HepG2 (cell line): Measurements from ENCODE around the gene SPTBN4. TPM values are rescaled to one million over a fixed set of nuclear protein-coding genes. Genes with fewer than 3 reads are reported as not detected.
A peak's percentile ranks its signal among the peaks of the same experiment; 100 is the strongest.

Experiments
- GTF2F1 ChIP-seq: fragments of 150-350 bp; IDR thresholded peaks from 2 replicates; pipeline ENCODE4 v1.6.1; 2014; ENCODE audit warnings: low read length
- GTF3A ChIP-seq: sonication (generic); formaldehyde crosslinking; conservative IDR thresholded peaks from 2 replicates; pipeline ENCODE4 v1.4.0; 2020; ENCODE audit warnings: mild to moderate bottlenecking, missing genetic modification reagents
- HNF4A ChIP-seq: sonication (generic); formaldehyde crosslinking; IDR thresholded peaks from 2 replicates; pipeline ENCODE4 v1.4.0; 2020; ENCODE audit warnings: missing genetic modification reagents
- KDM3A ChIP-seq: IDR thresholded peaks from 2 replicates; pipeline ENCODE4 v1.6.1; 2018; ENCODE audit warnings: low read depth, missing compliant biosample characterization
- KLF15 ChIP-seq: sonication (generic); formaldehyde crosslinking; IDR thresholded peaks from 2 replicates; pipeline ENCODE4 v1.8.1; 2023; ENCODE audit warnings: borderline replicate concordance, mild to moderate bottlenecking, inconsistent platforms, missing genetic modification reagents, mixed read lengths
- KLF16 ChIP-seq, 2 experiments: sonication (generic) in 1 of 2; formaldehyde crosslinking in 1 of 2; IDR thresholded peaks; 2 replicates each; pipeline versions ENCODE4 v1.6.1 to v1.8.0; 2016 to 2023; ENCODE audit warnings: missing genetic modification reagents in 2 of 2, missing compliant biosample characterization in 1 of 2
- MBD4 ChIP-seq: IDR thresholded peaks from 2 replicates; pipeline ENCODE4 v1.6.1; 2012; ENCODE audit warnings: low read length, inconsistent platforms, borderline replicate concordance
- NFKB2 ChIP-seq: sonication (generic); formaldehyde crosslinking; IDR thresholded peaks from 2 replicates; pipeline ENCODE4 v1.4.0; 2020; ENCODE audit warnings: missing genetic modification reagents, borderline replicate concordance
- PHF21A ChIP-seq: sonication (generic); formaldehyde crosslinking; IDR thresholded peaks from 2 replicates; pipeline ENCODE4 v1.5.0; 2020; ENCODE audit warnings: mild to moderate bottlenecking, missing genetic modification reagents
- SP140L ChIP-seq: sonication (generic); formaldehyde crosslinking; IDR thresholded peaks from 2 replicates; pipeline ENCODE4 v1.4.0; 2020; ENCODE audit warnings: missing genetic modification reagents, borderline replicate concordance
- STAG1 ChIP-seq: sonication (generic); formaldehyde crosslinking; IDR thresholded peaks from 2 replicates; pipeline ENCODE4 v1.4.0; 2020; ENCODE audit warnings: missing genetic modification reagents
- ZBTB8A ChIP-seq: sonication (generic); formaldehyde crosslinking; IDR thresholded peaks from 2 replicates; pipeline ENCODE4 v1.4.0; 2020; ENCODE audit warnings: mild to moderate bottlenecking, low read depth, missing genetic modification reagents, borderline replicate concordance
- ZKSCAN5 ChIP-seq: sonication (generic); formaldehyde crosslinking; IDR thresholded peaks from 2 replicates; pipeline ENCODE4 v1.5.1; 2020; ENCODE audit warnings: mild to moderate bottlenecking, missing genetic modification reagents
- ZNF883 ChIP-seq: sonication (generic); formaldehyde crosslinking; IDR thresholded peaks from 2 replicates; pipeline ENCODE4 v1.5.1; 2020; ENCODE audit warnings: mild to moderate bottlenecking, missing genetic modification reagents; ENCODE audit errors: not compliant biosample characterization
- polyA plus RNA-seq, 8 experiments: library from polyadenylated mRNA; depleted of rRNA in 3 of 8; stranded (reverse) in 7 of 8; unstranded in 1 of 8; fragments of >200 nt; fragmentation: Illumina TruSeq in 4 of 8; extraction: Trizol in 4 of 8; gene quantifications; 2 replicates each; pipeline versions ENCODE4 v1.2.1 to v1.2.3, GENCODE V29; 2011 to 2016; ENCODE audit warnings: low read depth in 4 of 8, missing spikeins in 1 of 8, mixed read lengths in 1 of 8; ENCODE audit not compliant: insufficient read depth in 1 of 8
- total RNA-seq, 5 experiments: library from RNA; depleted of rRNA; stranded (reverse); fragments of >200 nt; fragmentation: Illumina TruSeq; extraction: Trizol; gene quantifications; 2 replicates each; pipeline ENCODE4 v1.2.3, GENCODE V29; 2016; ENCODE audit warnings: low read depth in 1 of 5
- TF ChIP-seq, protein P1 (sequence below): IDR thresholded peaks from 2 replicates; pipeline ENCODE4 v1.4.0; 2020; ENCODE audit warnings: mild to moderate bottlenecking, missing genetic modification reagents
- TF ChIP-seq, protein P2 (sequence below): sonication (generic); formaldehyde crosslinking; IDR thresholded peaks from 2 replicates; pipeline ENCODE4 v1.5.1; 2020; ENCODE audit warnings: missing genetic modification reagents, mild to moderate bottlenecking, borderline replicate concordance
- TF ChIP-seq, protein P3 (sequence below): IDR thresholded peaks from 2 replicates; pipeline ENCODE4 v1.6.1; 2016; ENCODE audit warnings: low read depth, missing genetic modification reagents, missing compliant biosample characterization

Gene SPTBN4
- total and polyA plus RNA-seq, 2 of the 13 experiments (the other 11 are each of a cell fraction or from before 2014, with no cell fraction given): 0.11 TPM

DNA sequence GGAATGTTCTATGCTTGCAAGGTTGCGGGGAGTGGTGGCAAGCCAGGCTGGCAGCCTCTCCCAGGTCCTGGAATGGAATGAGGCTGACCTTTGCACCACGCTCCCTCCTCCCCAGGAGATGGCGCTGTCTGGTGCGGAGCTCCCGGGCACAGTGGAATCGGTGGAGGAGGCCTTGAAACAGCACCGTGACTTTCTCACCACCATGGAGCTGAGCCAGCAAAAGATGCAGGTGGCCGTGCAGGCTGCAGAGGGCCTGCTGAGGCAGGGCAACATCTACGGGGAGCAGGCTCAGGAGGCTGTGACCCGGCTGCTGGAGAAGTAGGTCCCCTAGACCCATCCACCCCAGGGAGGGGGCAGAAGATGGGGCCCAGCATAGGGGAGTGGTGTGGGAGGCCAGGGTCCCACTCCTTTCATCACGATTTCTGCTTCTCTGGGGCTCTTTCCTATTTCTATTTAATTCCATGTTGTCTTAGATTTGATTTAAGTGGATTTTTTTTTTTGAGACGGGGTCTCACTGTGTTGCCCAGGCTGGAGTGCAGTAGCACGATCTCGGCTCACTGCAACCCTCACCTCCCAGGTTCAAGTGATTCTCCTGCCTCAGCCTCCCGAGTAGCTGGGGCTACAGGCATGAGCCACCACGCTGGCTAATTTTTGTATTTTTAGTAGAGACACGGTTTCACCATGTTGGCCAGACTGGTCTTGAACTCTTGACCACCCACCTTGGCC, 56.7 kb downstream of the SPTBN4 start (continued):
- no peak for TF ChIP-seq ZBTB8A (CRISPR knock-in tag)
- TF ChIP-seq KLF16 (CRISPR knock-in tag; IDR thresholded peaks at IDR 0.05): peak in 1 of 2 experiments; percentile 60; a peak in 1 of 4 replicates
- TF ChIP-seq, protein P1, sequence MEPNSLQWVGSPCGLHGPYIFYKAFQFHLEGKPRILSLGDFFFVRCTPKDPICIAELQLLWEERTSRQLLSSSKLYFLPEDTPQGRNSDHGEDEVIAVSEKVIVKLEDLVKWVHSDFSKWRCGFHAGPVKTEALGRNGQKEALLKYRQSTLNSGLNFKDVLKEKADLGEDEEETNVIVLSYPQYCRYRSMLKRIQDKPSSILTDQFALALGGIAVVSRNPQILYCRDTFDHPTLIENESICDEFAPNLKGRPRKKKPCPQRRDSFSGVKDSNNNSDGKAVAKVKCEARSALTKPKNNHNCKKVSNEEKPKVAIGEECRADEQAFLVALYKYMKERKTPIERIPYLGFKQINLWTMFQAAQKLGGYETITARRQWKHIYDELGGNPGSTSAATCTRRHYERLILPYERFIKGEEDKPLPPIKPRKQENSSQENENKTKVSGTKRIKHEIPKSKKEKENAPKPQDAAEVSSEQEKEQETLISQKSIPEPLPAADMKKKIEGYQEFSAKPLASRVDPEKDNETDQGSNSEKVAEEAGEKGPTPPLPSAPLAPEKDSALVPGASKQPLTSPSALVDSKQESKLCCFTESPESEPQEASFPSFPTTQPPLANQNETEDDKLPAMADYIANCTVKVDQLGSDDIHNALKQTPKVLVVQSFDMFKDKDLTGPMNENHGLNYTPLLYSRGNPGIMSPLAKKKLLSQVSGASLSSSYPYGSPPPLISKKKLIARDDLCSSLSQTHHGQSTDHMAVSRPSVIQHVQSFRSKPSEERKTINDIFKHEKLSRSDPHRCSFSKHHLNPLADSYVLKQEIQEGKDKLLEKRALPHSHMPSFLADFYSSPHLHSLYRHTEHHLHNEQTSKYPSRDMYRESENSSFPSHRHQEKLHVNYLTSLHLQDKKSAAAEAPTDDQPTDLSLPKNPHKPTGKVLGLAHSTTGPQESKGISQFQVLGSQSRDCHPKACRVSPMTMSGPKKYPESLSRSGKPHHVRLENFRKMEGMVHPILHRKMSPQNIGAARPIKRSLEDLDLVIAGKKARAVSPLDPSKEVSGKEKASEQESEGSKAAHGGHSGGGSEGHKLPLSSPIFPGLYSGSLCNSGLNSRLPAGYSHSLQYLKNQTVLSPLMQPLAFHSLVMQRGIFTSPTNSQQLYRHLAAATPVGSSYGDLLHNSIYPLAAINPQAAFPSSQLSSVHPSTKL (CRISPR knock-in tag): peak; percentile 64
- TF ChIP-seq, protein P2, sequence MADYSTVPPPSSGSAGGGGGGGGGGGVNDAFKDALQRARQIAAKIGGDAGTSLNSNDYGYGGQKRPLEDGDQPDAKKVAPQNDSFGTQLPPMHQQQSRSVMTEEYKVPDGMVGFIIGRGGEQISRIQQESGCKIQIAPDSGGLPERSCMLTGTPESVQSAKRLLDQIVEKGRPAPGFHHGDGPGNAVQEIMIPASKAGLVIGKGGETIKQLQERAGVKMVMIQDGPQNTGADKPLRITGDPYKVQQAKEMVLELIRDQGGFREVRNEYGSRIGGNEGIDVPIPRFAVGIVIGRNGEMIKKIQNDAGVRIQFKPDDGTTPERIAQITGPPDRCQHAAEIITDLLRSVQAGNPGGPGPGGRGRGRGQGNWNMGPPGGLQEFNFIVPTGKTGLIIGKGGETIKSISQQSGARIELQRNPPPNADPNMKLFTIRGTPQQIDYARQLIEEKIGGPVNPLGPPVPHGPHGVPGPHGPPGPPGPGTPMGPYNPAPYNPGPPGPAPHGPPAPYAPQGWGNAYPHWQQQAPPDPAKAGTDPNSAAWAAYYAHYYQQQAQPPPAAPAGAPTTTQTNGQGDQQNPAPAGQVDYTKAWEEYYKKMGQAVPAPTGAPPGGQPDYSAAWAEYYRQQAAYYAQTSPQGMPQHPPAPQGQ (CRISPR knock-in tag): 0 out of 2 replicates have a peak, but pooled peaks have one; percentile 55
- no peak for TF ChIP-seq KLF15
- TF ChIP-seq HNF4A: peak; percentile 98
- no peak for TF ChIP-seq PHF21A (CRISPR knock-in tag)
- TF ChIP-seq KDM3A (CRISPR knock-in tag): peak; percentile 78
- peak; percentile 58 for TF ChIP-seq STAG1
- TF ChIP-seq GTF3A (CRISPR knock-in tag): no peak
- no peak for TF ChIP-seq SP140L
- TF ChIP-seq, protein P3, sequence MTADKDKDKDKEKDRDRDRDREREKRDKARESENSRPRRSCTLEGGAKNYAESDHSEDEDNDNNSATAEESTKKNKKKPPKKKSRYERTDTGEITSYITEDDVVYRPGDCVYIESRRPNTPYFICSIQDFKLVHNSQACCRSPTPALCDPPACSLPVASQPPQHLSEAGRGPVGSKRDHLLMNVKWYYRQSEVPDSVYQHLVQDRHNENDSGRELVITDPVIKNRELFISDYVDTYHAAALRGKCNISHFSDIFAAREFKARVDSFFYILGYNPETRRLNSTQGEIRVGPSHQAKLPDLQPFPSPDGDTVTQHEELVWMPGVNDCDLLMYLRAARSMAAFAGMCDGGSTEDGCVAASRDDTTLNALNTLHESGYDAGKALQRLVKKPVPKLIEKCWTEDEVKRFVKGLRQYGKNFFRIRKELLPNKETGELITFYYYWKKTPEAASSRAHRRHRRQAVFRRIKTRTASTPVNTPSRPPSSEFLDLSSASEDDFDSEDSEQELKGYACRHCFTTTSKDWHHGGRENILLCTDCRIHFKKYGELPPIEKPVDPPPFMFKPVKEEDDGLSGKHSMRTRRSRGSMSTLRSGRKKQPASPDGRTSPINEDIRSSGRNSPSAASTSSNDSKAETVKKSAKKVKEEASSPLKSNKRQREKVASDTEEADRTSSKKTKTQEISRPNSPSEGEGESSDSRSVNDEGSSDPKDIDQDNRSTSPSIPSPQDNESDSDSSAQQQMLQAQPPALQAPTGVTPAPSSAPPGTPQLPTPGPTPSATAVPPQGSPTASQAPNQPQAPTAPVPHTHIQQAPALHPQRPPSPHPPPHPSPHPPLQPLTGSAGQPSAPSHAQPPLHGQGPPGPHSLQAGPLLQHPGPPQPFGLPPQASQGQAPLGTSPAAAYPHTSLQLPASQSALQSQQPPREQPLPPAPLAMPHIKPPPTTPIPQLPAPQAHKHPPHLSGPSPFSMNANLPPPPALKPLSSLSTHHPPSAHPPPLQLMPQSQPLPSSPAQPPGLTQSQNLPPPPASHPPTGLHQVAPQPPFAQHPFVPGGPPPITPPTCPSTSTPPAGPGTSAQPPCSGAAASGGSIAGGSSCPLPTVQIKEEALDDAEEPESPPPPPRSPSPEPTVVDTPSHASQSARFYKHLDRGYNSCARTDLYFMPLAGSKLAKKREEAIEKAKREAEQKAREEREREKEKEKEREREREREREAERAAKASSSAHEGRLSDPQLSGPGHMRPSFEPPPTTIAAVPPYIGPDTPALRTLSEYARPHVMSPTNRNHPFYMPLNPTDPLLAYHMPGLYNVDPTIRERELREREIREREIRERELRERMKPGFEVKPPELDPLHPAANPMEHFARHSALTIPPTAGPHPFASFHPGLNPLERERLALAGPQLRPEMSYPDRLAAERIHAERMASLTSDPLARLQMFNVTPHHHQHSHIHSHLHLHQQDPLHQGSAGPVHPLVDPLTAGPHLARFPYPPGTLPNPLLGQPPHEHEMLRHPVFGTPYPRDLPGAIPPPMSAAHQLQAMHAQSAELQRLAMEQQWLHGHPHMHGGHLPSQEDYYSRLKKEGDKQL (CRISPR knock-in tag): no peak
- TF ChIP-seq GTF2F1: no peak
- TF ChIP-seq NFKB2 (CRISPR knock-in tag): peak; percentile 53; the same call in 1 of the 2 replicates
- no peak for TF ChIP-seq MBD4
- no peak for TF ChIP-seq ZKSCAN5
- TF ChIP-seq ZNF883 (CRISPR knock-in tag): peak; percentile 44
